Measurements from ENCODE around the gene IMMP2L.
"Not testable (repeated sequence)": the region's sequence is repeated elsewhere in the genome, so short reads cannot be mapped to it uniquely, and the experiment has no call there.

IMMP2L gene

GRCh38 chr7:110720626-110721025 lies 841.7 kb downstream of the IMMP2L start:
- no peak for DNase-seq (ENCODE audit: low spot score)

GRCh38 chr7:110719741-110720140 lies 842.6 kb downstream of the IMMP2L start:
- DNase-seq (ENCODE audit: low spot score) = no peak

- DNase-seq (ENCODE audit: low spot score) = no peak
These were observed 843.6 kb downstream of the IMMP2L start for GRCh38 chr7:110718503-110719205.

GRCh38 chr7:110704225-110704624 lies 858.1 kb downstream of the IMMP2L start:
- no peak for DNase-seq (ENCODE audit: low spot score)

GRCh38 chr7:110698576-110698975 lies 863.7 kb downstream of the IMMP2L start:
- no peak for DNase-seq (ENCODE audit: low spot score)

- DNase-seq (ENCODE audit: low spot score) = no peak
These were observed 868.9 kb downstream of the IMMP2L start for GRCh38 chr7:110693344-110693743.

GRCh38 chr7:110688908-110689307 lies 873.4 kb downstream of the IMMP2L start:
- no peak for DNase-seq (ENCODE audit: low spot score)

GRCh38 chr7:110685899-110686298 lies 876.4 kb downstream of the IMMP2L start:
- no peak for DNase-seq (ENCODE audit: low spot score)

GRCh38 chr7:110681941-110682340 lies 880.4 kb downstream of the IMMP2L start:
- no peak for DNase-seq (ENCODE audit: low spot score)

- DNase-seq (ENCODE audit: low spot score) = no peak
These were observed 884.9 kb downstream of the IMMP2L start for GRCh38 chr7:110677405-110677804.

GRCh38 chr7:110676785-110677184 lies 885.5 kb downstream of the IMMP2L start:
- DNase-seq (ENCODE audit: low spot score) = no peak

GRCh38 chr7:110675383-110676103 lies 886.7 kb downstream of the IMMP2L start:
- DNase-seq (ENCODE audit: low spot score) = no peak

- no peak for DNase-seq (ENCODE audit: low spot score)
These were observed 889.1 kb downstream of the IMMP2L start for GRCh38 chr7:110673148-110673547.

- DNase-seq (ENCODE audit: low spot score) = no peak
These were observed 892.9 kb downstream of the IMMP2L start for GRCh38 chr7:110669410-110669809.

GRCh38 chr7:110664803-110665202 lies 897.5 kb downstream of the IMMP2L start:
- no peak for DNase-seq (ENCODE audit: low spot score)

- DNase-seq (ENCODE audit: low spot score) = not testable (repeated sequence)
These were observed 901.7 kb downstream of the IMMP2L start for GRCh38 chr7:110660637-110661036.

GRCh38 chr7:110650328-110650727 lies 912.0 kb downstream of the IMMP2L start:
- DNase-seq (ENCODE audit: low spot score) = no peak

- no peak for DNase-seq (ENCODE audit: low spot score)
These were observed 915.0 kb downstream of the IMMP2L start for GRCh38 chr7:110647266-110647665.

GRCh38 chr7:110646804-110647203 lies 915.5 kb downstream of the IMMP2L start:
- DNase-seq (ENCODE audit: low spot score) = no peak

- DNase-seq (ENCODE audit: low spot score) = no peak
These were observed 916.7 kb downstream of the IMMP2L start for GRCh38 chr7:110645616-110646015.

- DNase-seq (ENCODE audit: low spot score) = no peak
These were observed 917.2 kb downstream of the IMMP2L start for GRCh38 chr7:110645060-110645459.

GRCh38 chr7:110637252-110637651 lies 925.0 kb downstream of the IMMP2L start:
- DNase-seq (ENCODE audit: low spot score) = no peak

GRCh38 chr7:110633313-110633712 lies 929.0 kb downstream of the IMMP2L start:
- no peak for DNase-seq (ENCODE audit: low spot score)

GRCh38 chr7:110626414-110626813 lies 935.9 kb downstream of the IMMP2L start:
- no peak for DNase-seq (ENCODE audit: low spot score)

All from CD4-positive, alpha-beta T cell treated with Interleukin-15 for 4 hours (primary cell).